SK-N-SH treated with all-trans-retinoic acid at 6 μM for 48 hours (cell line): ENCODE results near the gene AMZ2.

ENCODE experiments used
- CSRNP3 ChIP-seq: fragments of 250-450 bp; sonication (Bioruptor Pico); IDR thresholded peaks from 2 replicates; pipeline ENCODE4 v1.5.1; 2021; ENCODE audit warnings: mild to moderate bottlenecking, moderate library complexity
- ESRRG ChIP-seq: fragments of 250-450 bp; sonication (Bioruptor Pico); IDR thresholded peaks from 2 replicates; pipeline ENCODE4 v1.6.1; 2021; ENCODE audit warnings: mild to moderate bottlenecking
- PATZ1 ChIP-seq: fragments of 250-450 bp; sonication (Bioruptor Pico); IDR thresholded peaks from 2 replicates; pipeline ENCODE4 v1.8.0; 2020; ENCODE audit warnings: mild to moderate bottlenecking, moderate library complexity, borderline replicate concordance
- PPARA ChIP-seq: fragments of 250-450 bp; sonication (Bioruptor Pico); IDR thresholded peaks from 2 replicates; pipeline ENCODE4 v1.5.0; 2020; ENCODE audit warnings: mild to moderate bottlenecking, borderline replicate concordance
- SNAI2 ChIP-seq: fragments of 250-450 bp; sonication (Bioruptor Pico); IDR thresholded peaks from 2 replicates; pipeline ENCODE4 v1.5.0; 2020; ENCODE audit warnings: mild to moderate bottlenecking, moderate library complexity
- TOX ChIP-seq: fragments of 250-450 bp; sonication (Bioruptor Pico); IDR thresholded peaks from 2 replicates; pipeline ENCODE4 v1.8.0; 2021; ENCODE audit warnings: mild to moderate bottlenecking, moderate library complexity, borderline replicate concordance

GRCh38 chr17:68297195-68297594 lies 49.4 kb downstream of the AMZ2 start:
- TF ChIP-seq PPARA (CRISPR knock-in tag) (no peak), SNAI2 (no peak), CSRNP3 (CRISPR knock-in tag) (no peak), PATZ1 (CRISPR knock-in tag) (no peak), TOX (CRISPR knock-in tag) (no peak), ESRRG (CRISPR knock-in tag) (no peak)
